SK-N-SH (cell line): ENCODE measurements around the gene SPOUT1.

Experiments
- CTCF ChIP-seq: fragments of 200-600 bp; sonication (generic); IDR thresholded peaks from 2 replicates; pipeline ENCODE4 v1.6.1; 2017; ENCODE audit warnings: antibody characterized with exemption, mild to moderate bottlenecking, moderate library complexity
- EP300 ChIP-seq, 2 experiments: IDR thresholded peaks; 2 replicates each; pipeline versions ENCODE4 v1.4.0 to v1.6.1; 2012; ENCODE audit warnings: borderline replicate concordance in 1 of 2, low read depth in 1 of 2, low read length in 1 of 2
- EZH2phosphoT487 ChIP-seq: fragments of 200-600 bp; sonication (generic); IDR thresholded peaks from 2 replicates; pipeline ENCODE4 v1.6.1; 2017; ENCODE audit warnings: low read depth, mixed run types, mild to moderate bottlenecking, antibody characterized with exemption, moderate library complexity, borderline replicate concordance
- FOXJ3 ChIP-seq: sonication (generic); formaldehyde crosslinking; IDR thresholded peaks from 2 replicates; pipeline ENCODE4 v1.5.1; 2020; ENCODE audit warnings: mild to moderate bottlenecking, missing genetic modification reagents
- POLR2AphosphoS5 ChIP-seq: IDR thresholded peaks from 2 replicates; pipeline ENCODE4 v1.6.1; 2012; ENCODE audit warnings: low read depth, low read length
- RAD21 ChIP-seq: IDR thresholded peaks from 2 replicates; pipeline ENCODE4 v1.6.1; 2012; ENCODE audit warnings: mild to moderate bottlenecking, low read length
- TCF12 ChIP-seq: IDR thresholded peaks from 2 replicates; pipeline ENCODE4 v1.4.0; 2012

GRCh38 chr9:128788445-128788844, 41.1 kb downstream of the SPOUT1 start:
- no peak for TF ChIP-seq EP300 (IDR thresholded peaks at IDR 0.05; ENCODE audit: borderline replicate concordance in 1 of 2, low read depth in 1 of 2, low read length in 1 of 2)
- TF ChIP-seq POLR2AphosphoS5 = no peak
- no peak for TF ChIP-seq CTCF
- TF ChIP-seq FOXJ3 = no peak
- TF ChIP-seq TCF12 = no peak
- TF ChIP-seq RAD21 = no peak
- no peak for TF ChIP-seq EZH2phosphoT487
